IMR-90 (cell line): ENCODE results near the gene ENOX1. TPM values are rescaled to one million over a fixed set of nuclear protein-coding genes. Genes with fewer than 3 reads are reported as not detected.

Experiments used
- ATAC-seq: fragments of 200-7000 bp; cut with Tn5 transposase; 2 replicates; pipeline ENCODE4 v1.9.1; 2020; ENCODE audit warnings: low read depth, mild to moderate bottlenecking, moderate library complexity
- BruUV-seq: library from RNA; stranded (reverse); fragments of 400-500 nt; replicated peaks from 2 replicates; lab custom pipeline; 2021; lab: Mats Ljungman, UMichigan
- CTCF ChIA-PET: fragments of 300-600 bp; formaldehyde crosslinking; extraction: SDS; loops from one replicate; lab custom pipeline; 2021; ENCODE audit warnings: antibody characterized with exemption; lab: Yijun Ruan, JAX
- POLR2A ChIA-PET: fragments of 300-600 bp; sonication (Branson Sonifier 250); formaldehyde crosslinking; loops from one replicate; lab custom pipeline; 2022; ENCODE audit warnings: antibody characterized with exemption; ENCODE audit not compliant: unreplicated experiment; lab: Charles Lee
- DNase-seq: peaks from one replicate; pipeline ENCODE4 v3.0.0; 2013
- H2AFZ ChIP-seq: replicated peaks from 2 replicates; pipeline ENCODE3; 2013; ENCODE audit warnings: low read length, mild to moderate bottlenecking; ENCODE audit not compliant: poor library complexity
- H2AK5ac ChIP-seq: 2 replicates; pipeline ENCODE4 v1.6.1; 2013; ENCODE audit warnings: low read depth, low read length, inconsistent platforms
- H2AK9ac ChIP-seq: replicated peaks from 2 replicates; pipeline ENCODE3; 2013; ENCODE audit warnings: mild to moderate bottlenecking, low read depth, low read length, moderate library complexity; ENCODE audit not compliant: poor library complexity
- H2BK120ac ChIP-seq: 2 replicates; pipeline ENCODE4 v1.6.1; 2013; ENCODE audit warnings: low read depth, low read length, inconsistent platforms
- H2BK15ac ChIP-seq: 3 replicates; pipeline ENCODE4 v1.6.1; 2013; ENCODE audit warnings: low read depth, low read length, inconsistent platforms
- H2BK20ac ChIP-seq: 2 replicates; pipeline ENCODE4 v1.6.1; 2013; ENCODE audit warnings: low read depth, mild to moderate bottlenecking, inconsistent platforms, low read length, moderate library complexity
- H2BK5ac ChIP-seq: 2 replicates; pipeline ENCODE4 v1.6.1; 2013; ENCODE audit warnings: mild to moderate bottlenecking, low read depth, low read length, inconsistent platforms; ENCODE audit not compliant: poor library complexity, severe bottlenecking
- H3K14ac ChIP-seq: replicated peaks from 2 replicates; pipeline ENCODE4 v1.6.1; 2013; ENCODE audit warnings: low read depth, low read length, inconsistent platforms
- H3K18ac ChIP-seq: 2 replicates; pipeline ENCODE4 v1.6.1; 2013; ENCODE audit warnings: low read depth, low read length, control low read depth
- H3K23ac ChIP-seq: 2 replicates; pipeline ENCODE4 v1.6.1; 2013; ENCODE audit warnings: low read depth, low read length, inconsistent platforms
- H3K27ac ChIP-seq: 2 replicates; pipeline ENCODE4 v1.5.1; 2013; ENCODE audit warnings: mild to moderate bottlenecking, control low read depth, low read length; ENCODE audit not compliant: insufficient read depth
- H3K27me3 ChIP-seq: 2 replicates; pipeline ENCODE4 v1.6.1; 2013; ENCODE audit warnings: low read length; ENCODE audit not compliant: control insufficient read depth, insufficient read depth
- H3K36me3 ChIP-seq: 2 replicates; pipeline ENCODE4 v1.6.1; 2013; ENCODE audit warnings: low read length, mixed read lengths; ENCODE audit not compliant: control insufficient read depth, insufficient read depth
- H3K4ac ChIP-seq: 2 replicates; pipeline ENCODE4 v1.6.1; 2013; ENCODE audit warnings: low read depth, low read length, inconsistent platforms
- H3K4me1 ChIP-seq: 2 replicates; pipeline ENCODE4 v1.6.1; 2013; ENCODE audit warnings: low read length, mixed read lengths; ENCODE audit not compliant: control insufficient read depth, insufficient read depth
- H3K4me2 ChIP-seq: 2 replicates; pipeline ENCODE4 v1.6.1; 2013; ENCODE audit warnings: low read depth, mild to moderate bottlenecking, control low read depth, low read length, moderate library complexity
- H3K4me3 ChIP-seq: 2 replicates; pipeline ENCODE4 v1.5.1; 2013; ENCODE audit warnings: low read depth, mild to moderate bottlenecking, control low read depth, low read length, moderate library complexity; ENCODE audit not compliant: insufficient read depth
- H3K56ac ChIP-seq: 2 replicates; pipeline ENCODE4 v1.6.1; 2013; ENCODE audit warnings: low read length, inconsistent platforms; ENCODE audit not compliant: insufficient read depth; ENCODE audit errors: extremely low read depth
- H3K79me1 ChIP-seq, 2 experiments: 2 replicates each; pipeline ENCODE4 v1.6.1; 2013; ENCODE audit warnings: low read length in 2 of 2, inconsistent platforms in 1 of 2, low read depth in 1 of 2
- H3K9ac ChIP-seq: 2 replicates; pipeline ENCODE4 v1.6.1; 2013; ENCODE audit warnings: low read depth, low read length, control low read depth
- H3K9me1 ChIP-seq: 2 replicates; pipeline ENCODE4 v1.6.1; 2013; ENCODE audit warnings: low read length, inconsistent platforms; ENCODE audit not compliant: insufficient read depth
- H3K9me3 ChIP-seq: 2 replicates; pipeline ENCODE4 v1.6.1; 2013; ENCODE audit warnings: low read length; ENCODE audit not compliant: control insufficient read depth, insufficient read depth
- H4K20me1 ChIP-seq: 2 replicates; pipeline ENCODE4 v1.6.1; 2013; ENCODE audit warnings: low read length, inconsistent platforms; ENCODE audit not compliant: insufficient read depth
- H4K5ac ChIP-seq: 2 replicates; pipeline ENCODE4 v1.6.1; 2013; ENCODE audit warnings: mild to moderate bottlenecking, low read depth, low read length, control low read depth
- H4K8ac ChIP-seq, 2 experiments: 2 replicates each; pipeline ENCODE4 v1.6.1; 2013; ENCODE audit warnings: low read depth in 2 of 2, low read length in 2 of 2, control low read depth in 1 of 2, inconsistent platforms in 1 of 2
- H4K91ac ChIP-seq: 2 replicates; pipeline ENCODE4 v1.6.1; 2013; ENCODE audit warnings: low read depth, low read length, inconsistent platforms; ENCODE audit not compliant: insufficient read depth
- BHLHE40 ChIP-seq: fragments of 150-350 bp; IDR thresholded peaks from 2 replicates; pipeline ENCODE4 v1.6.1; 2016; ENCODE audit warnings: mild to moderate bottlenecking, low read depth, low read length
- CEBPB ChIP-seq: IDR thresholded peaks from 2 replicates; pipeline ENCODE4 v1.6.1; 2012; ENCODE audit warnings: low read depth, low read length, improper control_type of control experiment
- CHD1 ChIP-seq: IDR thresholded peaks from 2 replicates; pipeline ENCODE4 v1.6.1; 2012; ENCODE audit warnings: low read depth, low read length, improper control_type of control experiment
- CTCF ChIP-seq: conservative IDR thresholded peaks from 2 replicates; pipeline ENCODE4 v1.5.1; 2012; ENCODE audit warnings: mild to moderate bottlenecking, low read depth, low read length, improper control_type of control experiment
- ELK1 ChIP-seq: fragments of 150-350 bp; IDR thresholded peaks from 2 replicates; pipeline ENCODE4 v1.6.1; 2016; ENCODE audit warnings: low read depth, mild to moderate bottlenecking, low read length, moderate library complexity, borderline replicate concordance
- FOS ChIP-seq: fragments of 150-350 bp; IDR thresholded peaks from 2 replicates; pipeline ENCODE4 v1.6.1; 2016; ENCODE audit warnings: low read depth, low read length
- MAFK ChIP-seq: IDR thresholded peaks from 2 replicates; pipeline ENCODE4 v1.6.1; 2012; ENCODE audit warnings: low read depth, low read length, improper control_type of control experiment
- MAZ ChIP-seq: IDR thresholded peaks from 2 replicates; pipeline ENCODE4 v1.6.1; 2012; ENCODE audit warnings: low read depth, mild to moderate bottlenecking, low read length, improper control_type of control experiment, moderate library complexity, borderline replicate concordance
- MXI1 ChIP-seq: IDR thresholded peaks from 2 replicates; pipeline ENCODE4 v1.6.1; 2012; ENCODE audit warnings: low read depth, mild to moderate bottlenecking, low read length, moderate library complexity, borderline replicate concordance
- NFE2L2 ChIP-seq: fragments of 150-350 bp; IDR thresholded peaks from 2 replicates; pipeline ENCODE4 v1.6.1; 2016; ENCODE audit warnings: low read depth, mild to moderate bottlenecking, low read length
- POLR2A ChIP-seq: IDR thresholded peaks from 2 replicates; pipeline ENCODE4 v1.6.1; 2012; ENCODE audit warnings: mild to moderate bottlenecking, low read depth, low read length
- RAD21 ChIP-seq: IDR thresholded peaks from 2 replicates; pipeline ENCODE4 v1.6.1; 2012; ENCODE audit warnings: low read length, improper control_type of control experiment
- RCOR1 ChIP-seq: IDR thresholded peaks from 2 replicates; pipeline ENCODE4 v1.6.1; 2012; ENCODE audit warnings: mild to moderate bottlenecking, low read length, improper control_type of control experiment; ENCODE audit not compliant: insufficient replicate concordance
- RFX5 ChIP-seq: IDR thresholded peaks from 2 replicates; pipeline ENCODE4 v1.8.0; 2012; ENCODE audit warnings: low read depth, mild to moderate bottlenecking, low read length, moderate library complexity
- SMC3 ChIP-seq: fragments of 150-350 bp; IDR thresholded peaks from 2 replicates; pipeline ENCODE4 v1.6.1; 2016; ENCODE audit warnings: low read depth, mild to moderate bottlenecking, antibody characterized with exemption, low read length, moderate library complexity
- USF2 ChIP-seq: fragments of 150-350 bp; IDR thresholded peaks from 2 replicates; pipeline ENCODE4 v1.6.1; 2017; ENCODE audit warnings: mild to moderate bottlenecking, antibody characterized with exemption, low read length, low read depth
- WGBS, 2 experiments: methylation state at CpG; one replicate each; pipeline versions ENCODE4 v1.1.5 to v1.1.7; 2013; ENCODE audit warnings: missing lambda C conversion rate in 2 of 2; ENCODE audit not compliant: insufficient read length in 1 of 2; ENCODE audit errors: extremely low coverage in 2 of 2; 5-methylcytosine and 5-hydroxymethylcytosine counted together
- dilution Hi-C: fragments of 300-500 bp; cut with HindIII; formaldehyde crosslinking; loops from one replicate; pipeline ENCODE4 v1.14.3; 2018; ENCODE audit warnings: low sequenced_read_pairs; ENCODE audit not compliant: unreplicated experiment
- in situ Hi-C: fragments of 300-500 bp; cut with MboI; formaldehyde crosslinking; loops from 3 replicates; pipeline ENCODE4 v1.14.3; 2019; ENCODE audit warnings: low sequenced_read_pairs, inconsistent platforms, mixed read lengths
- intact Hi-C: fragments of 100-400 bp; cut with micrococcal nuclease; formaldehyde crosslinking; loops from 2 replicates; pipeline ENCODE4 v1.10.0; 2022
- polyA plus RNA-seq, 3 experiments: library from polyadenylated mRNA; depleted of rRNA; stranded (reverse); fragments of >200 nt; gene quantifications; 2 replicates each; pipeline ENCODE4 v1.2.3, GENCODE V29; 2012; ENCODE audit warnings: low replicate concordance in 1 of 3
- total RNA-seq: library from RNA; depleted of rRNA; stranded (reverse); fragments of >200 nt; gene quantifications from 2 replicates; pipeline ENCODE4 v1.2.3, GENCODE V29; 2012

Gene ENOX1
- total and polyA plus RNA-seq, 2 of the 4 experiments (the other 2 are of a cell fraction): 0.99 to 1.3 TPM

- H3K4me3 ChIP-seq: no peak overlapping the region
- no peak overlapping the region for H3K23ac ChIP-seq
- H3K4me2 ChIP-seq: no peak overlapping the region
- no peak overlapping the region for H4K5ac ChIP-seq
- no peak overlapping the region for H3K27ac ChIP-seq
- no peaks in the 10 kb centered on the region; the same call in 1 of the 2 replicates for H3K4me1 ChIP-seq
- H4K8ac ChIP-seq: no peak overlapping the region
- no peak overlapping the region for H3K4ac ChIP-seq
- BruUV-seq: no TSS peak
- in situ Hi-C loops: no loop called here
- no peak overlapping the region for H3K9ac ChIP-seq
- DNase-seq: no peak
- CTCF ChIA-PET: no interaction called here
- H2BK5ac ChIP-seq: no peak overlapping the region
- POLR2A ChIA-PET: no interaction called here
- no peak for ATAC-seq
- no peak overlapping the region for H2AFZ ChIP-seq
- no peak overlapping the region for H3K14ac ChIP-seq
- H2BK20ac ChIP-seq: no peak overlapping the region
- H2AK9ac ChIP-seq: no peak overlapping the region
- H3K79me1 ChIP-seq: no peaks in the 10 kb centered on the region
- intact Hi-C loops: no loop called here
- H2BK120ac ChIP-seq: no peak overlapping the region
- TF ChIP-seq NFE2L2 (no peak), POLR2A (no peak), MAZ (no peak), FOS (no peak), USF2 (no peak), CTCF (no peak), RAD21 (no peak), ELK1 (no peak), RFX5 (no peak), MXI1 (no peak), BHLHE40 (no peak), MAFK (no peak), CEBPB (no peak), CHD1 (no peak), SMC3 (no peak), RCOR1 (no peak)
- no peaks in the 10 kb centered on the region for H3K9me3 ChIP-seq
- H3K36me3 ChIP-seq: no peaks in the 10 kb centered on the region
- peaks cover 2% of the 10 kb centered on the region; the same call in 1 of the 2 replicates for H3K27me3 ChIP-seq
- no peak overlapping the region for H3K56ac ChIP-seq
- dilution Hi-C loops: no loop called here
- H3K9me1 ChIP-seq: no peaks in the 10 kb centered on the region
- H2BK15ac ChIP-seq: no peak overlapping the region
- H3K18ac ChIP-seq: no peak overlapping the region
- H4K20me1 ChIP-seq: no peaks in the 10 kb centered on the region
- H4K91ac ChIP-seq: no peak overlapping the region
- 43% methylated on average over 1 of the region's 5 CpGs; no CpG with 5 or more reads in 1 of the 2 experiments for WGBS, 2 experiments
- no peak overlapping the region for H2AK5ac ChIP-seq
Observed at GRCh38 chr13:43432958-43433357, 353.8 kb downstream of the ENOX1 start.
